H9 (cell line): ENCODE results near the gene TNFSF9. TPM values are rescaled to one million over a fixed set of nuclear protein-coding genes. Genes with fewer than 3 reads are reported as not detected.

Experiments
- DNase-seq: peaks from one replicate; pipeline ENCODE4 v3.0.0-alpha.2; 2017
- H2AFZ ChIP-seq: one replicate; pipeline ENCODE4 v1.6.1; 2013; ENCODE audit warnings: mild to moderate bottlenecking, low read length, control low read depth, moderate library complexity
- H2AK5ac ChIP-seq: 2 replicates; pipeline ENCODE4 v1.6.1; 2013; ENCODE audit warnings: low read length, control low read depth, mixed read lengths; ENCODE audit not compliant: insufficient read length
- H2BK120ac ChIP-seq: one replicate; pipeline ENCODE4 v1.6.1; 2013; ENCODE audit warnings: low read depth, mild to moderate bottlenecking, low read length, control low read depth, inconsistent platforms; ENCODE audit not compliant: poor library complexity, severe bottlenecking
- H2BK12ac ChIP-seq: 2 replicates; pipeline ENCODE4 v1.6.1; 2013; ENCODE audit warnings: low read length, control low read depth, mixed read lengths, low read depth; ENCODE audit not compliant: insufficient read length
- H2BK15ac ChIP-seq: 2 replicates; pipeline ENCODE4 v1.6.1; 2013; ENCODE audit warnings: low read depth, low read length, control low read depth
- H2BK20ac ChIP-seq: one replicate; pipeline ENCODE4 v1.6.1; 2013; ENCODE audit warnings: low read depth, mild to moderate bottlenecking, low read length, control low read depth, inconsistent platforms; ENCODE audit not compliant: poor library complexity, severe bottlenecking
- H2BK5ac ChIP-seq: 2 replicates; pipeline ENCODE4 v1.6.1; 2013; ENCODE audit warnings: low read length, control low read depth, mixed read lengths; ENCODE audit not compliant: insufficient read length
- H3K14ac ChIP-seq: 2 replicates; pipeline ENCODE4 v1.6.1; 2013; ENCODE audit warnings: low read length, control low read depth; ENCODE audit not compliant: insufficient read depth
- H3K18ac ChIP-seq: 2 replicates; pipeline ENCODE4 v1.6.1; 2013; ENCODE audit warnings: low read depth, mild to moderate bottlenecking, mixed read lengths, low read length, control low read depth; ENCODE audit not compliant: insufficient read length
- H3K23ac ChIP-seq: 2 replicates; pipeline ENCODE4 v1.6.1; 2013; ENCODE audit warnings: low read length, control low read depth, mixed read lengths, low read depth; ENCODE audit not compliant: insufficient read length
- H3K23me2 ChIP-seq: 2 replicates; pipeline ENCODE4 v1.6.1; 2013; ENCODE audit warnings: low read depth, mild to moderate bottlenecking, mixed read lengths, low read length, control low read depth; ENCODE audit not compliant: insufficient read length, poor library complexity, severe bottlenecking
- H3K27ac ChIP-seq: 2 replicates; pipeline ENCODE4 v1.5.1; 2013; ENCODE audit warnings: low read length, control low read depth, mixed read lengths, low read depth; ENCODE audit not compliant: insufficient read length
- H3K27me3 ChIP-seq: 2 replicates; pipeline ENCODE4 v1.6.1; 2013; ENCODE audit warnings: low read length, control low read depth, inconsistent platforms; ENCODE audit not compliant: insufficient read depth
- H3K4ac ChIP-seq: 2 replicates; pipeline ENCODE4 v1.6.1; 2013; ENCODE audit warnings: low read depth, mild to moderate bottlenecking, control low read depth, inconsistent platforms, low read length, moderate library complexity
- H3K4me1 ChIP-seq: 2 replicates; pipeline ENCODE4 v1.6.1; 2013; ENCODE audit warnings: low read length, control low read depth, inconsistent platforms; ENCODE audit not compliant: insufficient read depth
- H3K4me2 ChIP-seq: 2 replicates; pipeline ENCODE4 v1.6.1; 2013; ENCODE audit warnings: low read length, control low read depth, mixed read lengths; ENCODE audit not compliant: insufficient read length, insufficient read depth
- H3K56ac ChIP-seq: 2 replicates; pipeline ENCODE4 v1.6.1; 2013; ENCODE audit warnings: low read depth, mild to moderate bottlenecking, mixed read lengths, low read length, control low read depth; ENCODE audit not compliant: insufficient read length
- H3K79me1 ChIP-seq: 2 replicates; pipeline ENCODE4 v1.6.1; 2013; ENCODE audit warnings: low read depth, mild to moderate bottlenecking, moderate library complexity, low read length, control low read depth, inconsistent platforms; ENCODE audit not compliant: insufficient read depth, poor library complexity, severe bottlenecking
- H3K79me2 ChIP-seq: 2 replicates; pipeline ENCODE4 v1.6.1; 2013; ENCODE audit warnings: low read length, control low read depth, inconsistent platforms; ENCODE audit not compliant: insufficient read depth
- H3K9ac ChIP-seq: 2 replicates; pipeline ENCODE4 v1.6.1; 2013; ENCODE audit warnings: low read length, control low read depth, mixed read lengths; ENCODE audit not compliant: insufficient read length; ENCODE audit errors: extremely low read depth
- H3K9me3 ChIP-seq: one replicate; pipeline ENCODE4 v1.6.1; 2013; ENCODE audit warnings: low read depth, low read length, inconsistent platforms; ENCODE audit not compliant: control insufficient read depth
- H3T11ph ChIP-seq: one replicate; pipeline ENCODE4 v1.6.1; 2013; ENCODE audit warnings: mild to moderate bottlenecking, low read length, control low read depth, inconsistent platforms
- H4K20me1 ChIP-seq: one replicate; pipeline ENCODE4 v1.6.1; 2013; ENCODE audit not compliant: control insufficient read depth, insufficient read length, insufficient read depth
- H4K5ac ChIP-seq: 2 replicates; pipeline ENCODE4 v1.6.1; 2013; ENCODE audit warnings: low read depth, mild to moderate bottlenecking, mixed read lengths, low read length, control low read depth; ENCODE audit not compliant: insufficient read length
- H4K8ac ChIP-seq: replicated peaks from 2 replicates; pipeline ENCODE4 v1.6.1; 2013; ENCODE audit warnings: low read length, control low read depth, mixed read lengths, low read depth; ENCODE audit not compliant: insufficient read length
- H4K91ac ChIP-seq: 2 replicates; pipeline ENCODE4 v1.6.1; 2013; ENCODE audit warnings: low read depth, mild to moderate bottlenecking, moderate library complexity, mixed read lengths, low read length, control low read depth; ENCODE audit not compliant: insufficient read length
- H3K27ac Mint-ChIP-seq, 3 experiments: 2 replicates in 2 of 3; 3 replicates in 1 of 3; pipeline ENCODE4 v1.8.0; 2020 to 2021; ENCODE audit warnings: mixed read lengths in 3 of 3, mild to moderate bottlenecking in 1 of 3, moderate library complexity in 1 of 3
- H3K27me3 Mint-ChIP-seq: 2 replicates; pipeline ENCODE4 v1.8.0; 2021; ENCODE audit warnings: low read depth, mild to moderate bottlenecking, moderate library complexity, mixed read lengths
- H3K36me3 Mint-ChIP-seq, 3 experiments: 2 replicates in 2 of 3; 3 replicates in 1 of 3; pipeline ENCODE4 v1.8.0; 2020 to 2021; ENCODE audit warnings: low read depth in 3 of 3, mixed read lengths in 3 of 3; ENCODE audit not compliant: insufficient read depth in 1 of 3
- H3K4me1 Mint-ChIP-seq, 2 experiments: 2 replicates each; pipeline ENCODE4 v1.8.0; 2020; ENCODE audit warnings: mixed read lengths in 2 of 2
- H3K4me3 Mint-ChIP-seq, 2 experiments: 2 replicates in 1 of 2; 3 replicates in 1 of 2; pipeline ENCODE4 v1.8.0; 2020 to 2021; ENCODE audit warnings: mild to moderate bottlenecking in 2 of 2, mixed read lengths in 2 of 2, moderate library complexity in 1 of 2
- H3K9me3 Mint-ChIP-seq, 2 experiments: 2 replicates in 1 of 2; 3 replicates in 1 of 2; pipeline ENCODE4 v1.8.0; 2020; ENCODE audit warnings: mild to moderate bottlenecking in 2 of 2, mixed read lengths in 2 of 2, moderate library complexity in 1 of 2
- CTCF ChIP-seq: fragments of 200-600 bp; sonication (generic); conservative IDR thresholded peaks from 3 replicates; pipeline ENCODE4 v1.8.0; 2021; ENCODE audit warnings: antibody characterized with exemption, mild to moderate bottlenecking
- WGBS: extraction: QIAGEN DNeasy Blood & Tissue Kit; methylation state at CpG from one replicate; pipeline ENCODE4 v1.1.7; 2013; ENCODE audit warnings: missing lambda C conversion rate, low lambda C conversion rate, mixed read lengths; ENCODE audit not compliant: insufficient read length; ENCODE audit errors: extremely low coverage; 5-methylcytosine and 5-hydroxymethylcytosine counted together
- total RNA-seq: library from RNA; stranded (reverse); gene quantifications from 2 replicates; pipeline ENCODE4 v1.2.1, GENCODE V29; 2021

Gene TNFSF9
- total RNA-seq, 1 experiment from 2014 or later: 1.9 TPM

GRCh38 chr19:6540918-6541689 is 10.3 kb downstream of the TNFSF9 start:
- no peak overlapping the region for H2BK5ac ChIP-seq

More at GRCh38 chr19:6540918-6541689, 10.3 kb downstream of the TNFSF9 start:
- Histone ChIP-seq H3K4me2 (no peak overlapping the region), H3T11ph (no peak overlapping the region), H2BK120ac (no peak overlapping the region), H4K5ac (no peak overlapping the region), H3K4ac (no peak overlapping the region), H3K9me3 (no peaks in the 10 kb centered on the region), H3K27ac (no peak overlapping the region), H3K79me2 (no peaks in the 10 kb centered on the region), H2AFZ (no peak overlapping the region), H4K91ac (no peak overlapping the region), H4K20me1 (no peaks in the 10 kb centered on the region), H2BK20ac (no peak overlapping the region), H3K4me1 (no peaks in the 10 kb centered on the region), H3K27me3 (no peaks in the 10 kb centered on the region), H3K9ac (no peak overlapping the region), H3K23ac (no peak overlapping the region), H2AK5ac (no peak overlapping the region), H3K23me2 (no peaks in the 10 kb centered on the region), H3K79me1 (no peaks in the 10 kb centered on the region), H3K18ac (no peak overlapping the region), H3K56ac (no peak overlapping the region), H2BK12ac (no peak overlapping the region), H4K8ac (no peak overlapping the region), H2BK15ac (no peak overlapping the region), H3K14ac (no peak overlapping the region)
- H3K4me3 Mint-ChIP-seq: no peak overlapping the region
- H3K9me3 Mint-ChIP-seq: peaks cover 6 to 34% of the 10 kb centered on the region in 2 experiments
- no CpG with 5 or more reads among the region's 13 CpGs for WGBS
- TF ChIP-seq CTCF: no peak
- no peaks in the 10 kb centered on the region for H3K4me1 Mint-ChIP-seq
- H3K27me3 Mint-ChIP-seq: peaks cover 18% of the 10 kb centered on the region
- no peak for DNase-seq
- H3K27ac Mint-ChIP-seq: no peak overlapping the region
- H3K36me3 Mint-ChIP-seq: peaks cover 2 to 7% (median 5%) of the 10 kb centered on the region in 3 experiments; a peak in 6 of 7 replicates
